ENCODE measurements around the gene HEG1. TPM values are rescaled to one million over a fixed set of nuclear protein-coding genes. Genes with fewer than 3 reads are reported as not detected.
A peak's percentile ranks its signal among the peaks of the same experiment; 100 is the strongest.

The HEG1 gene
- total RNA-seq, 1 experiment from 2014 or later, result 1.2 TPM

DNA sequence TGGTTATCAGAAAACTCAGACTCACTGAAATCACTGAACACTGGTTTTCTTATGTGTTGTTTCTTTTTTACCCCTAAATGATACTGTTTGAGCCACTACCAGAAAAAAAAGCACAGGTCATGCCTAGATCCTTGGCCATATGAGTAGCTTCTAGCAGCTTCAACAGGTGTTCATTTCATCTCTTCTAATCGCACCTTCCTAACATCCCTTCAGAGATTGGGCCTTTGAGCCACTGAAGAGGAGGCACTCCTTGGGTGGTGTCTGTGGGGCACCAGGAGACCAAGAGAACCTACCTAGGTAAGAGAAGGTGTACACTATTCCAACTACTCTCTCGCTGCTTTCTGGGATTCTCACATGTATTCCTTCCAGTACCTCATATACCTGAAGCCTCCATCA is 2.5 kb downstream of the HEG1 start:
- Histone ChIP-seq H3K9ac (ENCODE audit: low read length) (no peak overlapping the region), H3K27me3 (ENCODE audit: low read length) (no peaks in the 10 kb centered on the region), H4K20me1 (ENCODE audit: low read length) (no peaks in the 10 kb centered on the region), H3K79me2 (ENCODE audit: low read length) (0 out of 2 replicates have a peak, but pooled peaks cover 4% of the 10 kb centered on the region), H3K27ac (ENCODE audit: low read length) (peak overlapping the region; percentile 69), H3K9me3 (ENCODE audit: low read length) (no peaks in the 10 kb centered on the region), H3K4me1 (ENCODE audit: insufficient read depth, low read length) (peaks cover 52% of the 10 kb centered on the region), H3F3A (ENCODE audit: low read length, unreplicated experiment) (peaks cover 3% of the 10 kb centered on the region), H2AFZ (ENCODE audit: low read length) (no peak overlapping the region), H3K9me2 (replicated peaks; ENCODE audit: low read length) (no peaks in the 10 kb centered on the region), H3K4me3 (ENCODE audit: low read length) (no peak overlapping the region), H3K36me3 (ENCODE audit: low read depth, low read length) (no peaks in the 10 kb centered on the region), H3K4me2 (ENCODE audit: low read length) (peak overlapping the region; percentile 83; the same call in 1 of the 2 replicates)
- DNase-seq (no peak), ATAC-seq (no peak)
- CTCF ChIA-PET, result interaction anchor here (1.6 kb wide), 1 partner anchor 58 kb away, joined by 5 read pairs; no protein-coding TSS in a partner anchor
- BruUV-seq (replicated peaks), result no TSS peak
- POLR2A ChIA-PET (ENCODE audit: unreplicated experiment), result no interaction called here
- intact Hi-C loops (cut with micrococcal nuclease), result loop anchor here (2.0 to 10.0 kb wide), 4 partner anchors 41 to 381 kb away; partner anchors contain the start of gene ZNF148
- no peak for TF ChIP-seq EZH2phosphoT487 (IDR thresholded peaks at IDR 0.05; ENCODE audit: borderline replicate concordance, low read length)
- TF ChIP-seq, protein P1, sequence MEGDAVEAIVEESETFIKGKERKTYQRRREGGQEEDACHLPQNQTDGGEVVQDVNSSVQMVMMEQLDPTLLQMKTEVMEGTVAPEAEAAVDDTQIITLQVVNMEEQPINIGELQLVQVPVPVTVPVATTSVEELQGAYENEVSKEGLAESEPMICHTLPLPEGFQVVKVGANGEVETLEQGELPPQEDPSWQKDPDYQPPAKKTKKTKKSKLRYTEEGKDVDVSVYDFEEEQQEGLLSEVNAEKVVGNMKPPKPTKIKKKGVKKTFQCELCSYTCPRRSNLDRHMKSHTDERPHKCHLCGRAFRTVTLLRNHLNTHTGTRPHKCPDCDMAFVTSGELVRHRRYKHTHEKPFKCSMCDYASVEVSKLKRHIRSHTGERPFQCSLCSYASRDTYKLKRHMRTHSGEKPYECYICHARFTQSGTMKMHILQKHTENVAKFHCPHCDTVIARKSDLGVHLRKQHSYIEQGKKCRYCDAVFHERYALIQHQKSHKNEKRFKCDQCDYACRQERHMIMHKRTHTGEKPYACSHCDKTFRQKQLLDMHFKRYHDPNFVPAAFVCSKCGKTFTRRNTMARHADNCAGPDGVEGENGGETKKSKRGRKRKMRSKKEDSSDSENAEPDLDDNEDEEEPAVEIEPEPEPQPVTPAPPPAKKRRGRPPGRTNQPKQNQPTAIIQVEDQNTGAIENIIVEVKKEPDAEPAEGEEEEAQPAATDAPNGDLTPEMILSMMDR (conservative IDR thresholded peaks at IDR 0.05; ENCODE audit: low read depth, low read length), result no peak
- TF ChIP-seq EZH2 (IDR thresholded peaks at IDR 0.05; ENCODE audit: low read length, unreplicated experiment), result no peak

GRCh38 chr3:125052624-125053303 is 3.0 kb downstream of the HEG1 start:
- no peaks in the 10 kb centered on the region for H3K9me3 ChIP-seq (ENCODE audit: low read length)
- no TSS peak for BruUV-seq (replicated peaks)
- peak; percentile 66 for DNase-seq
- H3K4me2 ChIP-seq (ENCODE audit: low read length), result peak overlapping the region; percentile 83
- ChIA-PET POLR2A (ENCODE audit: unreplicated experiment) (interaction anchor here (0.5 to 0.7 kb wide), 2 partner anchors 10 kb away, joined by 3 read pairs; no protein-coding TSS in a partner anchor), CTCF (interaction anchor here (0.8 to 1.6 kb wide), 2 partner anchors 10 to 57 kb away, joined by 4 to 5 read pairs; no protein-coding TSS in a partner anchor)
- intact Hi-C loops (cut with micrococcal nuclease), result loop anchor here (2.0 to 10.0 kb wide), 4 partner anchors 40 to 382 kb away; partner anchors contain the start of gene ZNF148
- 0 out of 2 replicates have a peak, but pooled peaks cover 4% of the 10 kb centered on the region for H3K79me2 ChIP-seq (ENCODE audit: low read length)
- H3K27me3 ChIP-seq (ENCODE audit: low read length), result no peaks in the 10 kb centered on the region
- H3K9me2 ChIP-seq (replicated peaks; ENCODE audit: low read length), result no peaks in the 10 kb centered on the region
- no peak for TF ChIP-seq EZH2phosphoT487 (IDR thresholded peaks at IDR 0.05; ENCODE audit: borderline replicate concordance, low read length)
- no peak for TF ChIP-seq EZH2 (IDR thresholded peaks at IDR 0.05; ENCODE audit: low read length, unreplicated experiment)
- TF ChIP-seq, protein P1 (conservative IDR thresholded peaks at IDR 0.05; ENCODE audit: low read depth, low read length), result no peak
- peak overlapping the region; percentile 69 for H3K27ac ChIP-seq (ENCODE audit: low read length)
- H3K36me3 ChIP-seq (ENCODE audit: low read depth, low read length), result no peaks in the 10 kb centered on the region
- H2AFZ ChIP-seq (ENCODE audit: low read length), result peak overlapping the region; percentile 46; the same call in 1 of the 2 replicates
- peaks cover 49% of the 10 kb centered on the region for H3K4me1 ChIP-seq (ENCODE audit: insufficient read depth, low read length)
- no peaks in the 10 kb centered on the region for H4K20me1 ChIP-seq (ENCODE audit: low read length)
- H3K4me3 ChIP-seq (ENCODE audit: low read length), result peak overlapping the region; percentile 60
- H3K9ac ChIP-seq (ENCODE audit: low read length), result 0 out of 2 replicates have a peak overlapping the region, but pooled peaks have one; percentile 2
- peak; percentile 24 for ATAC-seq
- H3F3A ChIP-seq (ENCODE audit: low read length, unreplicated experiment), result peaks cover 3% of the 10 kb centered on the region
